Measurements from ENCODE around the gene ANKRA2.
"Not testable (repeated sequence)": the region's sequence is repeated elsewhere in the genome, so short reads cannot be mapped to it uniquely, and the experiment has no call there.

Gene ANKRA2

DNA sequence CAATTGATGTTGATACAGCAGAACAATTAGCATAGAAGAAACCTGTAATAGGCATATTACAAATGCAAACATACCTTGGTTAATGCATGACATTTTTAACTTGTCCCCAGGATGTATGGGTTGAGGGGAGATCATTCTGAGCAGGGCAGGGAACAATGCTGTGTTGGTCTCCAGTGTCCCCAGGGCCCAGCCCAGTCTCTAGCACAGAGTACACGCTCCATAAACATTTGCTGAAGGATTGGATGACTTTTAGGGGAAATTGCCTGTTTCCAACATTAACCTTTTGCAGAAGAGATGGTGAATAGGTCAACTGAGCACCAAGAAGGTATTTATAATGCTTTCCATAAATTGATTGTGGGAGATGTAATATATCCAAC, 20.0 kb downstream of the ANKRA2 start:
- no peak for DNase-seq

GRCh38 chr5:73544429-73545402, 20.7 kb downstream of the ANKRA2 start:
- no peak for DNase-seq

DNA sequence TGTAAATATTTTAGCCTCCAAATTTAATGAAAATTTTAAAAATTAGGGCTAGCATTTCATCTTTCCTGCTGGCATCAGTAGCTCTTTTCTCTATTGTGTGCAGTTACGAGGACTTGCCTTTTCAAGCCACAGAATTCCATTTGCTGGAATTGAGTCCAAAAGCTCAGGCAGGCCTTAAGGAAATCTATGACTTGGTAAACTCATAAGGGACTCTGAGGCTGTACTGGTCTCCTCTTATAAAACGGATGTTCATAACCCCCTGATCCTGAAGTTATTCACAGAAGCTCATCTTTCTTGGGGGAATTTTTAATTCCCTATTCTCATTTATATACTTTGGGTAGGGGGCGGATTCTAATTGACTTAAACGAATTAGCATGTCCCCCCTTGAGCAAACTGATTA, 23.4 kb downstream of the ANKRA2 start:
- no peak for DNase-seq

DNA sequence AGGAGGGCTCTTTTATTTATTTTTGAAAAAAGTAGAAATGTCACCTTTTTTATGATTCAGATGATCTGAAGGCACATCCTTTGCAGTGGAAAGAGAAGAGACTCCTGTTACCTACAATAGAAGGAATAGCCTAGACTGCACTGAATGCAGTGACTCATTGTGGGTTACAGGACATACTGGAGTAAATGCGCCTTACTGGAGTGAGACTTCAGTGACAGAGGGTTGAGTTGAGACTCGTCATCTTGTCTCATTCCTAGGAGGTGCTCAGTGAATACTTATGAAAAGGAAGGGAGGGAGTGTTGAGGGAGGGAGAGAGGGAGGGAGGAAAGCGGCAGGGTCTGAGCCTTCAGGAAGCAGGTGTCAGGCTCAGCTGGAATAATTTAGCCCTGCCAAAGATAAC, 25.2 kb downstream of the ANKRA2 start:
- peak; percentile 57 for DNase-seq

DNA sequence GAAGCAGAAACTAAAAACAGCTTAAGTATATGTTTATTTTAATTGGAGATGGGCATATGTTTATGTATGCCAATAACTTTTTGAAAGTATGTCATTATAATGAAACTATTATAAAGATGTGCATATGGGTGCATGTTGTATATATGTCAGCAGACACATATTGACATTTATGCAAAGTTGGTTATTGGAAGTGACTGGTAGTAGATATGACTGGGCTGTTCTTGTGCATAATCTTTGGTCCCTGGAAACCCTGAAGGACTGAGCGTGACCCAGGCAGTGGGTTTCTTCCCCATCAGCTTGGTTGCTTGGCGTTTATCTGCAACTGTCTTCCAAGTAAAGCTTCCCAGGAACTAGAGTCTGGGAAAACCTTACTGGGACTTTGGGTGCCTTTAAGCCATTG, 25.7 kb downstream of the ANKRA2 start:
- DNase-seq: no peak

DNA sequence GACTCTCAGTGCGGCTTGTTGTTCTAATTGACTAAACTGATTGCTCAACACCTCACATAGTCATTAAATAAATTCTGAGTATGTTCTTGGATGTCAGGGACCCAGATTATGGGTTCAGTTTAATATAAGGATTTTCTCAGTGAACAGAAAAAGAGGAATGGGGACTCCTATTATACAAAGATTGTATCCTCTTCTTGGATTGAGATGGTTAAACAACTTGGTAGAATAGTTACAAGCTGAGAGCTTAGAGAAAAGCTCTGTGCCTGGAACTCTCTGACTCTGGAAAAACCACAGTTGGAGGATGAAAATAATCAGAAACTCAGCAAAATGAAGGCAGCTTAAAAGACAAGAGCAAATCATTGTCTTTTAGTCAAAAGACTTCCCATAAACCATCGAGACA, 30.5 kb downstream of the ANKRA2 start:
- no peak for DNase-seq

- no peak for DNase-seq
Observed at GRCh38 chr5:73534011-73534644, 31.3 kb downstream of the ANKRA2 start.

DNA sequence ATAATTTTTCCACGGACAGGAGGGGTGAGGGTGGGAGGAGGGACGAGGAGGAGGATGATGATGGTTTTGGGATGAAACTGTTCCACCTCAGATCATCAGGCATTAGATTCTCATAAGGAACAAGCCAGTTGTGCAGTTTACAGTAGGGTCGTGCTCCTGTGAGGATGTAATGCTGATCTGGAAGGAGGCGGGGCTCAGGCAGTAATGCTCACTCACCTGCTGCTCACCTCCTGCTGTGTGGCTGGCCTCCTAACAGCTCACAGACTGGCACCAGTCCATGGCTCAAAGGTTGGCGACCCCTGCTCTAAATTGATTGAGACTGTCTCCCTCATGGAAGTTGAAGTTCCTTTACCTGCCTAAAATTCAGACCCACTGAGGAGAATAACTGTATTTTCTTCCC, 33.2 kb downstream of the ANKRA2 start:
- no peak for DNase-seq

DNA sequence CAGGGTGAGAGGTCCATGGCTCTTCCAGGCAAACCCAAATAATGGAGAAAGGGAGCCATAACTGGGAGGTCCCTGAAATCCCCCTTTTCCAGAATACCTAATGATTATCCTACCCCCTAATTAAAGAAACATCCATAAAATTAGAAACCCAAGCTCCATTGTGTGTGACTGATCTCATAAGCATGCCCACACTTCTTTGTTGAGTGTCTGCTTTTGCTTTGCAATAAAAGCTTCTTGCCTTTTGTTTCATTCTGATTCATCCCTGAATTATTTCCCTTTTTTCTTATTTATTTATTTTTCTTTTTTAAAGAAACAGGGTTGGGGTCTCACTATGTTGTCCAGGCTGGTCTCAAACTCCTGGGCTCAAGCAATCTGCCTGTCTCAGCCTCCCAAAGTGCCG, 34.1 kb downstream of the ANKRA2 start:
- DNase-seq: no peak

- no peak for DNase-seq
Observed at GRCh38 chr5:73529081-73529480, 36.4 kb downstream of the ANKRA2 start.

GRCh38 chr5:73528248-73528647, 37.2 kb downstream of the ANKRA2 start:
- no peak for DNase-seq

DNA sequence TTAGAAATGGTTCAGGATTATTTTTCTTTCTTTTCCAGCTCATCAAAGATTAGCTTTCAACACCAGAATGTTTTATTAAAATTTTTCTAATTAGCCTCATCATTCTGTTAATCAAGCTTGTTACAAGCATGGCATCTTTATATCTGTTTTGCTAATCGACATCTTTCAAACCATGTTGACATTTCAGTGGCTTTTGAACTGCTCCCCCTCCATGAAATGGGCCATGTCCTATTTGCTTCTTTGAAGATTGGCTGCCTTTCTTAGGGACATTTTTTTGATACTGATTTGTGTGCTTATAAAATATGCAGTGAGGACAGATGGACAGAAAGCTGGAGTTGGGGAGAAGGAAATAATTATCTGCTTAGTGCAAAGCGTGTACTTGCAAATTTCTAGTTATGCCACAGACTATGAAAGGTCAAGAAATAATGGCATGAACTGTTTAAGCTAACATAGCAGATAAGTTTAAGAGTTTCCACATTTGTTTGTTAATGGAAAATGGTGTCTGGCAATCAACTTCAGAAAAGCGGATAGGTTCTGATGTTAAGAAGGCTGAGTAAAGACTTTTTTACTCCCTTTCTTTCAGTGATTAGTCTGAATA, 39.7 kb downstream of the ANKRA2 start:
- DNase-seq: no peak

GRCh38 chr5:73523861-73524260, 41.6 kb downstream of the ANKRA2 start:
- no peak for DNase-seq

DNA sequence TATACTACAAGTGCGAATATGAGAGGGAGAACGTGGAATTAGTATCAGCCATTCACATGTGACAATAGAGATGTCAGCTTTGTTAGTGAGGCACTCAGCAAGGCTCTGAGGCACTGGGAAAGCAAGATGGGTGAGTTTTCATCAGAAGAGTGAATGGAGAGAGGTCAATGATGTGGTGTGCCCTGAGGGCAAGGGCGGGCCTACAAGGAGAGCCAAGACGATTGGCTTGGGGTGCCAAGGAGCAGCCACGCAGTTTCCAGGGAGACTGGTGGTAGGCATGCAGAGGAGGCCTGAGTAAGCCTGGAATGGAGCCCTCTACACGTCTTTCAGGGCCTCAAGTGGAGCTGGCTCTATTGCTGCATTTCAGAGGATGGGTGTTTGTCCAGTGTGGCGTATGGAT, 42.5 kb downstream of the ANKRA2 start:
- DNase-seq: no peak

DNA sequence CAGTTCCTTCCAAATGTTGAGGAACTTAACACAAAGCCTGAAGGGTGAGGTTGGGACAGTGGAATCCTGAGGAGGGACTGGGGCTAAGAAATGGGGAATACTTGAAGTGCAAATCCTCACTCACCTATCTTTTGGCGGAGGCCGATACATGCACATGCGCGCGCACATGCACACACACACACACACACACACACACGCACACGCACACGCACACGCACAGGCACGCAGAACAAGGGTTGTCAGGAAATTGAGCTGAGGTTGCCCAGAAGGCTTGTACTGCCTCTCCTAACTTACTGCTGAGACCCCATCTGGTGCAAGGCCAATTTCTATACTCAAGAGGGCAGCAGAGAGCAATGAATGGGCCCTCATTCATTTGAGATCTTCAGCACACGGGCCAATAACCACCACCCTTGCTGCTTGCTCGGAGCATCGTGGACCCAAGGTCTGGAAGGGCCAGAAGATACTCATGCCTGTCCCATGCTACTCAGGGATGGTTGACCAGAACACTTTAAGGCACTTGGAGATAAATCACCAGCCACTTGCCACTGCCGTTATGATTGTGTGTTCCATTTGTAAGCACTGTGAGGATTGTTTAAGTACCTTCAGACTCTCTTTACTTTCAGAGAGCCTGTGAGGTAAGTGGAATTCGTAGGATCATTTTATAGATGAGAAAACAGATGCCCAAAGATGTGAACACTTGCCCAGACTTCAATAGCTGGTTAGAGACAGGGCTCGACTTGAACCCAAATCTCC, 45.7 kb downstream of the ANKRA2 start:
- peak; percentile 74 for DNase-seq

DNA sequence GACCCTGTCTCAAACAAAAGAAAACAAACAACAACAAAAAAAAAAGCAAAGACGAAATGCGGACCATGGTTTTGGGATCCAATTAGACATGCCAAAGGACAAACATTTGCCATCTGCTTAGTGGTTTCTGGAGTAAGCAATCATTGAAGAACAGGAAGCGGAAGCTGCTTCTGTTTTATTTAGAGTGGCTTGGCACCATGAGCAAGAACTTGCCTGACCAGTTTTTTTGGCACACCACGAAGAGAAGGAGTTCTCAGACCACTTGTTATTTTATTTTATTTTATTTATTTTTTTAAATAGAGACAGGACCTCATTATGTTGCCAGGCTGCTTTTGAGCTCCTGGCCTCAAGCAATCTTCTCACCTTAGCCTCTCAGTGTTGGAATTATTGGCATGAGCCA, 50.2 kb downstream of the ANKRA2 start:
- no peak for DNase-seq

DNA sequence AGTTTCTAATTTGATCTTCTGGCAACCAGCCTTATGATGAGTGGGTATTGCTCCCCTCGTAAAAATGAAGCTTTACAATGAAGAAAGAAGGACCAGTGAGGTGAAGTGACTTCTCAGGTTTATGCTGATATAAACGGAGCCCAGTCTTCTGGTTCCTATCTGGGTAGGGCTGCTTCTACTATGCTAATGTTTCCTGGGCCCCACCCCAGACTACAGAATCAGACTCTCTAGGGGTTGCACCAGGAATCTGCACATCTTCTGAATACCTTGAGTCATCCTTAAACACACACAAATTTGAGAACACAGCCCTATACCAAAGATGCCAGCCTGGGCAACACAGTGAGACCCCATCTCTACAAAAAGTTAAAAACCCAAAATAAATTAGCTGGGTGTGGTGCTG, 51.0 kb downstream of the ANKRA2 start:
- DNase-seq: no peak

- DNase-seq: no peak
Observed at GRCh38 chr5:73513996-73514395, 51.4 kb downstream of the ANKRA2 start.

- DNase-seq: not testable (repeated sequence)
Observed at GRCh38 chr5:73508521-73508920, 56.9 kb downstream of the ANKRA2 start.

DNA sequence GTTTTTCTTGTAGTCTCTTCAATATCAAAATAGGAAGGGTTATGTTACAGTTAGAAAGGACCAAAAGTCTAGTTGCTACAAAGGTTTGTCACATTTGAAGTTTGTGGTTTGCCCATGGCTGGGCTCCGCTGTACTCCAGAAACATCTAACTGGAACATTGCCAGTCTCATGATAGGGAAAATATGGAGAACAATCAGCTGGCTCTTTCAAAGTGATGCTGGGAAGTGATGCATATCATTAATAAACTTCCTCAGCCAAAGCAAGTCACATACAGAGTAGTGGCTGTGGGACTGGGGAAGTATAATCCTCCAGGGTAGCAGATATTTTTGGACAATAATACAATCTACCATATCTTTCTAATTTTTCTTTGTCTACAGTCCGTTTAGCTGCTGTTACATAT, 58.4 kb downstream of the ANKRA2 start:
- no peak for DNase-seq

- DNase-seq: no peak
Observed at GRCh38 chr5:73506459-73506955, 58.9 kb downstream of the ANKRA2 start.
